OCI-LY1 (cell line): Measurements from ENCODE around the gene MT3.

Source experiments
- H2AFZ ChIP-seq: fragments of 200-600 bp; sonication (generic), shearing (Covaris generic); 2 replicates; pipeline ENCODE4 v1.6.0; 2014; ENCODE audit warnings: antibody characterized with exemption, mild to moderate bottlenecking, low read length
- H3F3A ChIP-seq: fragments of 200-600 bp; sonication (generic), shearing (Covaris generic); 2 replicates; pipeline ENCODE4 v1.6.0; 2014; ENCODE audit warnings: mild to moderate bottlenecking, antibody characterized with exemption, low read length, moderate library complexity; ENCODE audit not compliant: insufficient read depth
- H3K27ac ChIP-seq: fragments of 200-600 bp; sonication (generic); 2 replicates; pipeline ENCODE4 v1.5.1; 2014; ENCODE audit warnings: low read length, mixed run types, mild to moderate bottlenecking, low read depth; ENCODE audit not compliant: poor library complexity, severe bottlenecking
- H3K27me3 ChIP-seq: fragments of 200-600 bp; sonication (generic); 2 replicates; pipeline ENCODE4 v1.6.0; 2014; ENCODE audit warnings: antibody characterized with exemption, mild to moderate bottlenecking, low read length, moderate library complexity; ENCODE audit not compliant: insufficient read depth
- H3K36me3 ChIP-seq: fragments of 200-600 bp; sonication (generic); 2 replicates; pipeline ENCODE4 v1.6.1; 2014; ENCODE audit warnings: mild to moderate bottlenecking, antibody characterized with exemption, low read length, moderate library complexity, mixed read lengths; ENCODE audit not compliant: insufficient read depth
- H3K4me1 ChIP-seq: fragments of 200-600 bp; sonication (generic); 2 replicates; pipeline ENCODE4 v1.5.1; 2014; ENCODE audit warnings: mild to moderate bottlenecking, low read length, moderate library complexity; ENCODE audit not compliant: insufficient read depth, severe bottlenecking
- H3K4me2 ChIP-seq: fragments of 200-600 bp; sonication (generic), shearing (Covaris generic); 2 replicates; pipeline ENCODE4 v1.6.1; 2014; ENCODE audit warnings: low read length
- H3K4me3 ChIP-seq: fragments of 200-600 bp; sonication (generic); 2 replicates; pipeline ENCODE4 v1.5.1; 2014; ENCODE audit warnings: low read length, low read depth, mild to moderate bottlenecking, mixed read lengths; ENCODE audit not compliant: poor library complexity, severe bottlenecking
- H3K79me2 ChIP-seq: fragments of 200-600 bp; shearing (Covaris generic); 2 replicates; pipeline ENCODE4 v1.6.1; 2016; ENCODE audit warnings: mixed run types, low read length, mixed read lengths; ENCODE audit not compliant: insufficient read depth
- H3K9ac ChIP-seq: fragments of 200-600 bp; sonication (generic), shearing (Covaris generic); 2 replicates; pipeline ENCODE4 v1.6.1; 2014; ENCODE audit warnings: mild to moderate bottlenecking, low read length, mixed read lengths
- H3K9me2 ChIP-seq: fragments of 200-600 bp; sonication (generic), shearing (Covaris generic); 2 replicates; pipeline ENCODE4 v1.6.1; 2014; ENCODE audit warnings: low read depth, mild to moderate bottlenecking, low read length, mixed read lengths
- H3K9me3 ChIP-seq: fragments of 200-600 bp; shearing (Covaris generic); 2 replicates; pipeline ENCODE4 v1.6.1; 2014; ENCODE audit warnings: low read length, mixed read lengths
- H4K20me1 ChIP-seq: fragments of 200-600 bp; sonication (generic), shearing (Covaris generic); 2 replicates; pipeline ENCODE4 v1.6.0; 2016; ENCODE audit warnings: mild to moderate bottlenecking, low read length; ENCODE audit not compliant: insufficient read depth
- CTCF ChIP-seq: fragments of 200-600 bp; sonication (generic), shearing (Covaris generic); IDR thresholded peaks from 2 replicates; pipeline ENCODE4 v1.5.1; 2017; ENCODE audit warnings: mild to moderate bottlenecking, antibody characterized with exemption, low read length, moderate library complexity, mixed read lengths
- EZH2 ChIP-seq: fragments of 200-600 bp; sonication (generic), shearing (Covaris generic); IDR thresholded peaks from 2 replicates; pipeline ENCODE4 v1.8.0; 2017; ENCODE audit warnings: borderline replicate concordance, mixed run types, mild to moderate bottlenecking, antibody characterized with exemption, low read length, moderate library complexity, mixed read lengths

MT3 gene

GRCh38 chr16:56632156-56632847, 43.0 kb downstream of the MT3 start, which contains the start of gene MT1M:
MT1M (plus strand) TSS chr16:56632659; CDS start chr16:56632732, 73 bp downstream.
- no peak within 1 kb of the TSS for H2AFZ ChIP-seq
- H3F3A ChIP-seq = no peaks in the 10 kb centered on the region
- no peaks in the 10 kb centered on the region for H3K9me3 ChIP-seq
- no peaks in the 10 kb centered on the region for H4K20me1 ChIP-seq
- H3K4me2 ChIP-seq = no peak within 1 kb of the TSS
- no peak within 1 kb of the TSS for H3K4me3 ChIP-seq
- no peak for TF ChIP-seq CTCF
- TF ChIP-seq EZH2 = no peak
- H3K27me3 ChIP-seq = no peaks in the 10 kb centered on the region
- H3K4me1 ChIP-seq = no peaks in the 10 kb centered on the region
- H3K79me2 ChIP-seq = no peaks in the 10 kb centered on the region
- no peaks in the 10 kb centered on the region for H3K36me3 ChIP-seq
- no peak within 1 kb of the TSS for H3K9ac ChIP-seq
- H3K27ac ChIP-seq = no peak within 1 kb of the TSS
- no peaks in the 10 kb centered on the region for H3K9me2 ChIP-seq

GRCh38 chr16:56632848-56633365, 43.6 kb downstream of the MT3 start:
- H3K9me3 ChIP-seq = no peaks in the 10 kb centered on the region
- no peak overlapping the region for H3K4me3 ChIP-seq
- no peaks in the 10 kb centered on the region for H4K20me1 ChIP-seq
- no peaks in the 10 kb centered on the region for H3F3A ChIP-seq
- no peaks in the 10 kb centered on the region for H3K36me3 ChIP-seq
- no peaks in the 10 kb centered on the region for H3K79me2 ChIP-seq
- H3K27ac ChIP-seq = no peak overlapping the region
- H3K4me2 ChIP-seq = no peak overlapping the region
- TF ChIP-seq EZH2 = no peak
- TF ChIP-seq CTCF = no peak
- no peak overlapping the region for H2AFZ ChIP-seq
- H3K9ac ChIP-seq = no peak overlapping the region
- H3K9me2 ChIP-seq = no peaks in the 10 kb centered on the region
- H3K27me3 ChIP-seq = no peaks in the 10 kb centered on the region
- no peaks in the 10 kb centered on the region for H3K4me1 ChIP-seq

GRCh38 chr16:56633535-56633934, 44.2 kb downstream of the MT3 start:
- Histone ChIP-seq H3K4me1 (no peaks in the 10 kb centered on the region), H3K9me3 (no peaks in the 10 kb centered on the region), H3K9ac (no peak overlapping the region), H3K36me3 (no peaks in the 10 kb centered on the region), H4K20me1 (no peaks in the 10 kb centered on the region), H2AFZ (no peak overlapping the region), H3K27ac (no peak overlapping the region), H3K4me3 (no peak overlapping the region), H3K79me2 (no peaks in the 10 kb centered on the region), H3F3A (no peaks in the 10 kb centered on the region), H3K9me2 (no peaks in the 10 kb centered on the region), H3K27me3 (no peaks in the 10 kb centered on the region), H3K4me2 (no peak overlapping the region)
- no peak for TF ChIP-seq EZH2
- no peak for TF ChIP-seq CTCF
